ENCODE measurements around the gene DUSP12. TPM values are rescaled to one million over a fixed set of nuclear protein-coding genes. Genes with fewer than 3 reads are reported as not detected.

DUSP12 gene
- total and polyA plus RNA-seq, 12 donors: 7.8 to 48.1 (median 16.6) TPM

- no peaks in the 10 kb centered on the region for H3K4me1 ChIP-seq (replicated peaks in 1 of 2)
- DNase-seq: no peak
- no peak overlapping the region for H3K4me3 ChIP-seq
- no peak overlapping the region for H3K27ac ChIP-seq
- no peaks in the 10 kb centered on the region for H3K9me3 ChIP-seq (replicated peaks in 1 of 3)
- no peak for TF ChIP-seq POLR2A (IDR thresholded peaks at IDR 0.05)
- TF ChIP-seq CTCF (IDR thresholded peaks at IDR 0.05): no peak
- intact Hi-C loops (cut with DNase I): loop anchor here in 1 of 2 donors (10.0 kb wide), 1 partner anchor 249 kb away; no protein-coding TSS in a partner anchor
- peaks cover 4% of the 10 kb centered on the region for H3K27me3 ChIP-seq
- H3K36me3 ChIP-seq (replicated peaks in 1 of 2): no peaks in the 10 kb centered on the region
- WGBS, 4 donors: 5 to 14% (median 11%) methylated on average over 1 of the region's 1 CpG
Observed at GRCh38 chr1:161733526-161733925, 16.1 kb upstream of the DUSP12 start.

GRCh38 chr1:161735837-161736236 lies 13.7 kb upstream of the DUSP12 start:
- H3K4me1 ChIP-seq (replicated peaks in 1 of 2): peaks cover 0 to 8% of the 10 kb centered on the region in 2 donors
- H3K4me3 ChIP-seq: no peak overlapping the region
- H3K27me3 ChIP-seq: peaks cover 4% of the 10 kb centered on the region
- WGBS, 4 donors: 80 to 91% (median 83%) methylated on average over 3 of the region's 3 CpGs
- no peak overlapping the region for H3K27ac ChIP-seq
- H3K9me3 ChIP-seq (replicated peaks in 1 of 3): no peaks in the 10 kb centered on the region
- TF ChIP-seq POLR2A (IDR thresholded peaks at IDR 0.05) (no peak), CTCF (IDR thresholded peaks at IDR 0.05) (no peak)
- intact Hi-C loops (cut with DNase I): loop anchor here in 1 of 2 donors (10.0 kb wide), 1 partner anchor 251 kb away; no protein-coding TSS in a partner anchor
- H3K36me3 ChIP-seq (replicated peaks in 1 of 2): no peaks in the 10 kb centered on the region
- DNase-seq: no peak

- WGBS, 4 donors: 59 to 82% (median 76%) methylated on average over 4 of the region's 4 CpGs
Observed at GRCh38 chr1:161736335-161736969, 13.1 kb upstream of the DUSP12 start.

GRCh38 chr1:161737625-161738024 lies 12.0 kb upstream of the DUSP12 start:
- H3K27me3 ChIP-seq: peaks cover 4% of the 10 kb centered on the region
- 69 to 90% (median 75%) methylated on average over 2 of the region's 2 CpGs for WGBS, 4 donors
- H3K4me1 ChIP-seq (replicated peaks in 1 of 2): peaks cover 0 to 11% of the 10 kb centered on the region in 2 donors
- TF ChIP-seq POLR2A (IDR thresholded peaks at IDR 0.05) (no peak), CTCF (IDR thresholded peaks at IDR 0.05) (no peak)
- H3K27ac ChIP-seq: no peak overlapping the region
- no peak for DNase-seq
- intact Hi-C loops (cut with DNase I): loop anchor here in 1 of 2 donors (10.0 kb wide), 1 partner anchor 253 kb away; no protein-coding TSS in a partner anchor
- H3K4me3 ChIP-seq: no peak overlapping the region
- H3K36me3 ChIP-seq (replicated peaks in 1 of 2): no peaks in the 10 kb centered on the region
- no peaks in the 10 kb centered on the region for H3K9me3 ChIP-seq (replicated peaks in 1 of 3)

More at GRCh38 chr1:161736335-161736969, 13.1 kb upstream of the DUSP12 start:
- no peak for DNase-seq
- Histone ChIP-seq H3K9me3 (replicated peaks in 1 of 3) (no peaks in the 10 kb centered on the region), H3K27ac (no peak overlapping the region), H3K4me3 (no peak overlapping the region), H3K36me3 (replicated peaks in 1 of 2) (no peaks in the 10 kb centered on the region), H3K27me3 (peaks cover 4% of the 10 kb centered on the region), H3K4me1 (replicated peaks in 1 of 2) (peaks cover 0 to 11% of the 10 kb centered on the region in 2 donors)
- intact Hi-C loops (cut with DNase I): loop anchor here in 1 of 2 donors (10.0 kb wide), 1 partner anchor 252 kb away; no protein-coding TSS in a partner anchor
- TF ChIP-seq CTCF (IDR thresholded peaks at IDR 0.05) (no peak), POLR2A (IDR thresholded peaks at IDR 0.05) (no peak)

Data from adrenal gland (tissue), 12 donors.